H9 (cell line): ENCODE measurements around the gene WDR77. TPM values are rescaled to one million over a fixed set of nuclear protein-coding genes. Genes with fewer than 3 reads are reported as not detected.

Experiments used
- DNase-seq: peaks from one replicate; pipeline ENCODE4 v3.0.0-alpha.2; 2017
- H2AFZ ChIP-seq: one replicate; pipeline ENCODE4 v1.6.1; 2013; ENCODE audit warnings: mild to moderate bottlenecking, low read length, control low read depth, moderate library complexity
- H2AK5ac ChIP-seq: 2 replicates; pipeline ENCODE4 v1.6.1; 2013; ENCODE audit warnings: low read length, control low read depth, mixed read lengths; ENCODE audit not compliant: insufficient read length
- H2BK120ac ChIP-seq: one replicate; pipeline ENCODE4 v1.6.1; 2013; ENCODE audit warnings: low read depth, mild to moderate bottlenecking, low read length, control low read depth, inconsistent platforms; ENCODE audit not compliant: poor library complexity, severe bottlenecking
- H2BK12ac ChIP-seq: 2 replicates; pipeline ENCODE4 v1.6.1; 2013; ENCODE audit warnings: low read length, control low read depth, mixed read lengths, low read depth; ENCODE audit not compliant: insufficient read length
- H2BK15ac ChIP-seq: 2 replicates; pipeline ENCODE4 v1.6.1; 2013; ENCODE audit warnings: low read depth, low read length, control low read depth
- H2BK20ac ChIP-seq: one replicate; pipeline ENCODE4 v1.6.1; 2013; ENCODE audit warnings: low read depth, mild to moderate bottlenecking, low read length, control low read depth, inconsistent platforms; ENCODE audit not compliant: poor library complexity, severe bottlenecking
- H2BK5ac ChIP-seq: 2 replicates; pipeline ENCODE4 v1.6.1; 2013; ENCODE audit warnings: low read length, control low read depth, mixed read lengths; ENCODE audit not compliant: insufficient read length
- H3K14ac ChIP-seq: 2 replicates; pipeline ENCODE4 v1.6.1; 2013; ENCODE audit warnings: low read length, control low read depth; ENCODE audit not compliant: insufficient read depth
- H3K18ac ChIP-seq: 2 replicates; pipeline ENCODE4 v1.6.1; 2013; ENCODE audit warnings: low read depth, mild to moderate bottlenecking, mixed read lengths, low read length, control low read depth; ENCODE audit not compliant: insufficient read length
- H3K23ac ChIP-seq: 2 replicates; pipeline ENCODE4 v1.6.1; 2013; ENCODE audit warnings: low read length, control low read depth, mixed read lengths, low read depth; ENCODE audit not compliant: insufficient read length
- H3K23me2 ChIP-seq: 2 replicates; pipeline ENCODE4 v1.6.1; 2013; ENCODE audit warnings: low read depth, mild to moderate bottlenecking, mixed read lengths, low read length, control low read depth; ENCODE audit not compliant: insufficient read length, poor library complexity, severe bottlenecking
- H3K27ac ChIP-seq: 2 replicates; pipeline ENCODE4 v1.5.1; 2013; ENCODE audit warnings: low read length, control low read depth, mixed read lengths, low read depth; ENCODE audit not compliant: insufficient read length
- H3K27me3 ChIP-seq: 2 replicates; pipeline ENCODE4 v1.6.1; 2013; ENCODE audit warnings: low read length, control low read depth, inconsistent platforms; ENCODE audit not compliant: insufficient read depth
- H3K4ac ChIP-seq: 2 replicates; pipeline ENCODE4 v1.6.1; 2013; ENCODE audit warnings: low read depth, mild to moderate bottlenecking, control low read depth, inconsistent platforms, low read length, moderate library complexity
- H3K4me1 ChIP-seq: 2 replicates; pipeline ENCODE4 v1.6.1; 2013; ENCODE audit warnings: low read length, control low read depth, inconsistent platforms; ENCODE audit not compliant: insufficient read depth
- H3K4me2 ChIP-seq: 2 replicates; pipeline ENCODE4 v1.6.1; 2013; ENCODE audit warnings: low read length, control low read depth, mixed read lengths; ENCODE audit not compliant: insufficient read length, insufficient read depth
- H3K56ac ChIP-seq: 2 replicates; pipeline ENCODE4 v1.6.1; 2013; ENCODE audit warnings: low read depth, mild to moderate bottlenecking, mixed read lengths, low read length, control low read depth; ENCODE audit not compliant: insufficient read length
- H3K79me1 ChIP-seq: 2 replicates; pipeline ENCODE4 v1.6.1; 2013; ENCODE audit warnings: low read depth, mild to moderate bottlenecking, moderate library complexity, low read length, control low read depth, inconsistent platforms; ENCODE audit not compliant: insufficient read depth, poor library complexity, severe bottlenecking
- H3K79me2 ChIP-seq: 2 replicates; pipeline ENCODE4 v1.6.1; 2013; ENCODE audit warnings: low read length, control low read depth, inconsistent platforms; ENCODE audit not compliant: insufficient read depth
- H3K9ac ChIP-seq: 2 replicates; pipeline ENCODE4 v1.6.1; 2013; ENCODE audit warnings: low read length, control low read depth, mixed read lengths; ENCODE audit not compliant: insufficient read length; ENCODE audit errors: extremely low read depth
- H3K9me3 ChIP-seq: one replicate; pipeline ENCODE4 v1.6.1; 2013; ENCODE audit warnings: low read depth, low read length, inconsistent platforms; ENCODE audit not compliant: control insufficient read depth
- H3T11ph ChIP-seq: one replicate; pipeline ENCODE4 v1.6.1; 2013; ENCODE audit warnings: mild to moderate bottlenecking, low read length, control low read depth, inconsistent platforms
- H4K20me1 ChIP-seq: one replicate; pipeline ENCODE4 v1.6.1; 2013; ENCODE audit not compliant: control insufficient read depth, insufficient read length, insufficient read depth
- H4K5ac ChIP-seq: 2 replicates; pipeline ENCODE4 v1.6.1; 2013; ENCODE audit warnings: low read depth, mild to moderate bottlenecking, mixed read lengths, low read length, control low read depth; ENCODE audit not compliant: insufficient read length
- H4K8ac ChIP-seq: replicated peaks from 2 replicates; pipeline ENCODE4 v1.6.1; 2013; ENCODE audit warnings: low read length, control low read depth, mixed read lengths, low read depth; ENCODE audit not compliant: insufficient read length
- H4K91ac ChIP-seq: 2 replicates; pipeline ENCODE4 v1.6.1; 2013; ENCODE audit warnings: low read depth, mild to moderate bottlenecking, moderate library complexity, mixed read lengths, low read length, control low read depth; ENCODE audit not compliant: insufficient read length
- H3K27ac Mint-ChIP-seq, 3 experiments: 2 replicates in 2 of 3; 3 replicates in 1 of 3; pipeline ENCODE4 v1.8.0; 2020 to 2021; ENCODE audit warnings: mixed read lengths in 3 of 3, mild to moderate bottlenecking in 1 of 3, moderate library complexity in 1 of 3
- H3K27me3 Mint-ChIP-seq: 2 replicates; pipeline ENCODE4 v1.8.0; 2021; ENCODE audit warnings: low read depth, mild to moderate bottlenecking, moderate library complexity, mixed read lengths
- H3K36me3 Mint-ChIP-seq, 3 experiments: 2 replicates in 2 of 3; 3 replicates in 1 of 3; pipeline ENCODE4 v1.8.0; 2020 to 2021; ENCODE audit warnings: low read depth in 3 of 3, mixed read lengths in 3 of 3; ENCODE audit not compliant: insufficient read depth in 1 of 3
- H3K4me1 Mint-ChIP-seq, 2 experiments: 2 replicates each; pipeline ENCODE4 v1.8.0; 2020; ENCODE audit warnings: mixed read lengths in 2 of 2
- H3K4me3 Mint-ChIP-seq, 2 experiments: 2 replicates in 1 of 2; 3 replicates in 1 of 2; pipeline ENCODE4 v1.8.0; 2020 to 2021; ENCODE audit warnings: mild to moderate bottlenecking in 2 of 2, mixed read lengths in 2 of 2, moderate library complexity in 1 of 2
- H3K9me3 Mint-ChIP-seq, 2 experiments: 2 replicates in 1 of 2; 3 replicates in 1 of 2; pipeline ENCODE4 v1.8.0; 2020; ENCODE audit warnings: mild to moderate bottlenecking in 2 of 2, mixed read lengths in 2 of 2, moderate library complexity in 1 of 2
- CTCF ChIP-seq: fragments of 200-600 bp; sonication (generic); conservative IDR thresholded peaks from 3 replicates; pipeline ENCODE4 v1.8.0; 2021; ENCODE audit warnings: antibody characterized with exemption, mild to moderate bottlenecking
- WGBS: extraction: QIAGEN DNeasy Blood & Tissue Kit; methylation state at CpG from one replicate; pipeline ENCODE4 v1.1.7; 2013; ENCODE audit warnings: missing lambda C conversion rate, low lambda C conversion rate, mixed read lengths; ENCODE audit not compliant: insufficient read length; ENCODE audit errors: extremely low coverage; 5-methylcytosine and 5-hydroxymethylcytosine counted together
- total RNA-seq: library from RNA; stranded (reverse); gene quantifications from 2 replicates; pipeline ENCODE4 v1.2.1, GENCODE V29; 2021

Gene WDR77
- total RNA-seq, 1 experiment from 2014 or later = 70.9 TPM

- Histone ChIP-seq H3K14ac (no peak overlapping the region), H2BK15ac (no peak overlapping the region), H3K79me2 (no peaks in the 10 kb centered on the region), H2BK12ac (no peak overlapping the region), H3K23ac (no peak overlapping the region), H3K27ac (no peak overlapping the region), H2BK120ac (no peak overlapping the region), H2AK5ac (no peak overlapping the region), H3K4ac (no peak overlapping the region), H2BK20ac (no peak overlapping the region), H3K23me2 (no peaks in the 10 kb centered on the region), H4K91ac (no peak overlapping the region), H4K20me1 (no peaks in the 10 kb centered on the region), H3K9ac (no peak overlapping the region), H3K18ac (no peak overlapping the region), H3K56ac (no peak overlapping the region), H3K79me1 (no peaks in the 10 kb centered on the region), H3K9me3 (no peaks in the 10 kb centered on the region), H2AFZ (no peak overlapping the region), H3K27me3 (no peaks in the 10 kb centered on the region), H3K4me2 (no peak overlapping the region), H3T11ph (no peak overlapping the region), H4K8ac (no peak overlapping the region), H3K4me1 (no peaks in the 10 kb centered on the region), H4K5ac (no peak overlapping the region), H2BK5ac (no peak overlapping the region)
- Mint-ChIP-seq H3K27ac (no peak overlapping the region), H3K9me3 (no peaks in the 10 kb centered on the region), H3K4me3 (no peak overlapping the region), H3K27me3 (no peaks in the 10 kb centered on the region), H3K36me3 (no peaks in the 10 kb centered on the region), H3K4me1 (no peaks in the 10 kb centered on the region)
- TF ChIP-seq CTCF = no peak
- no CpG with 5 or more reads among the region's 7 CpGs for WGBS
- no peak for DNase-seq
These were observed 37.4 kb upstream of the WDR77 start for GRCh38 chr1:111486431-111486830.
